ENCODE measurements around the gene FBXW10B.
"Not testable (repeated sequence)": the region's sequence is repeated elsewhere in the genome, so short reads cannot be mapped to it uniquely, and the experiment has no call there.

DNA sequence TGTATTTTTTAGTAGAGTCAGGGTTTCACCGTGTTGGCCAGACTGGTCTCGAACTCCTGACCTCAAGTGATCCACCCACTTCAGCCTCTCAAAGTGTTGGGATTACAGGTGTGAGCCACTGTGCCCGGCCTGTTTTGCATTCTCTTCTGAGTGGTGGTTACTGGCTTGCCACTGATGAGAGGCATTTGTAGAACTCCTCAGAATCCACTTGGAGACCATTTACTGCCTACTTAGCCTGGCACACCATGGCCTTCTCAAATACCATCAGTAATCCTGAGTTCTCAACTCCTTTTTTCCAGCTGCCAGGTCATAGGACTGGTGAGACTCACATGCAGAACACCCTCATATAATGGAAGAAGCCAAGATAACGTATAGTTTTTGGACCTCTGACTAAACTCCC lies 22.5 kb upstream of the FBXW10B start:
- not testable (repeated sequence) for TF ChIP-seq POLR2A (IDR thresholded peaks at IDR 0.05; ENCODE audit: low read length); GATA1 (IDR thresholded peaks at IDR 0.05; ENCODE audit: low read depth, low read length)

Measured in erythroblast (primary cell).